Germinal center (tissue), 1 donor: ENCODE measurements around the gene CIBAR2.
"Not testable (repeated sequence)": the region's sequence is repeated elsewhere in the genome, so short reads cannot be mapped to it uniquely, and the experiment has no call there.

Experiments
- DNase-seq: peaks from one replicate; pipeline ENCODE4 v3.0.0; 2012; ENCODE audit warnings: mixed read lengths, low spot score

Gene CIBAR2

GRCh38 chr16:85062845-85063244 lies 49.4 kb downstream of the CIBAR2 start:
- DNase-seq = no peak

GRCh38 chr16:85062323-85062722 lies 49.9 kb downstream of the CIBAR2 start:
- no peak for DNase-seq

- no peak for DNase-seq
Observed at GRCh38 chr16:85061566-85061965, 50.7 kb downstream of the CIBAR2 start.

GRCh38 chr16:85058909-85059308 lies 53.4 kb downstream of the CIBAR2 start:
- no peak for DNase-seq

- DNase-seq = peak; percentile 34
Observed at GRCh38 chr16:85057948-85058347, 54.3 kb downstream of the CIBAR2 start.

- DNase-seq = no peak
Observed at GRCh38 chr16:85057212-85057889, 54.9 kb downstream of the CIBAR2 start.

- no peak for DNase-seq
Observed at GRCh38 chr16:85056211-85056748, 56.0 kb downstream of the CIBAR2 start.

- peak; percentile 13 for DNase-seq
Observed at GRCh38 chr16:85055493-85056210, 56.6 kb downstream of the CIBAR2 start.

GRCh38 chr16:85054948-85055492 lies 57.3 kb downstream of the CIBAR2 start:
- no peak for DNase-seq

- not testable (repeated sequence) for DNase-seq
Observed at GRCh38 chr16:85054321-85054720, 58.0 kb downstream of the CIBAR2 start.

GRCh38 chr16:85052536-85052935 lies 59.7 kb downstream of the CIBAR2 start:
- no peak for DNase-seq

- no peak for DNase-seq
Observed at GRCh38 chr16:85051683-85052082, 60.6 kb downstream of the CIBAR2 start.

- no peak for DNase-seq
Observed at GRCh38 chr16:85051067-85051581, 61.1 kb downstream of the CIBAR2 start.

GRCh38 chr16:85049706-85050305 lies 62.5 kb downstream of the CIBAR2 start:
- no peak for DNase-seq

- no peak for DNase-seq
Observed at GRCh38 chr16:85048921-85049562, 63.2 kb downstream of the CIBAR2 start.
